ENCODE measurements around the gene SLC20A1.

DNA sequence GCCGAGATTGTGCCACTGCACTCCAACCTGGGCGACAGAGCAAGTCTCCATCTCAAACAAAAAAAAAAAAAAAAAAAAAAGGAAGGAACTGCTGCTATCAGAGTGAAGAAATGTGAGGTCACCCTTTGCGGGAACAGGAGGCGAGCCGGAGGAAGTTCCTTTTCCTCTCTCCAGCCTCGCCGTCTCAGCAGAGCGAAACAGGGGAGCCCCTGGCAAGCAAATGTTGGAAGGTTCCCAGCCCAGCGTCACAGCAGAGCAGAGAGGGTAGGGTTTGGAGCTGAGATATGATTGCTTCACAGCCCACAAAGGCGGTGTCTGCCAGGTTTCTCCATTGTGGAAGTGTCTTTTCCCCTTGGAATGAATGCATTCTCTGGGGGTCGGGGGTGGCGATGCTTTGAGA is 28.5 kb downstream of the SLC20A1 start:
- TF ChIP-seq ZNF565 (CRISPR knock-in tag; conservative IDR thresholded peaks at IDR 0.05; ENCODE audit: low read depth): no peak
- no peak for TF ChIP-seq ZNF8 (CRISPR knock-in tag; IDR thresholded peaks at IDR 0.05)
- TF ChIP-seq ZFP30 (CRISPR knock-in tag; IDR thresholded peaks at IDR 0.05): no peak
- TF ChIP-seq ZFP3 (CRISPR knock-in tag; IDR thresholded peaks at IDR 0.05): no peak
- TF ChIP-seq, protein P1, sequence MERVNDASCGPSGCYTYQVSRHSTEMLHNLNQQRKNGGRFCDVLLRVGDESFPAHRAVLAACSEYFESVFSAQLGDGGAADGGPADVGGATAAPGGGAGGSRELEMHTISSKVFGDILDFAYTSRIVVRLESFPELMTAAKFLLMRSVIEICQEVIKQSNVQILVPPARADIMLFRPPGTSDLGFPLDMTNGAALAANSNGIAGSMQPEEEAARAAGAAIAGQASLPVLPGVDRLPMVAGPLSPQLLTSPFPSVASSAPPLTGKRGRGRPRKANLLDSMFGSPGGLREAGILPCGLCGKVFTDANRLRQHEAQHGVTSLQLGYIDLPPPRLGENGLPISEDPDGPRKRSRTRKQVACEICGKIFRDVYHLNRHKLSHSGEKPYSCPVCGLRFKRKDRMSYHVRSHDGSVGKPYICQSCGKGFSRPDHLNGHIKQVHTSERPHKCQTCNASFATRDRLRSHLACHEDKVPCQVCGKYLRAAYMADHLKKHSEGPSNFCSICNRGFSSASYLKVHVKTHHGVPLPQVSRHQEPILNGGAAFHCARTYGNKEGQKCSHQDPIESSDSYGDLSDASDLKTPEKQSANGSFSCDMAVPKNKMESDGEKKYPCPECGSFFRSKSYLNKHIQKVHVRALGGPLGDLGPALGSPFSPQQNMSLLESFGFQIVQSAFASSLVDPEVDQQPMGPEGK (CRISPR knock-in tag; IDR thresholded peaks at IDR 0.05; ENCODE audit: borderline replicate concordance): no peak
- no peak for TF ChIP-seq SNAI2 (CRISPR knock-in tag; IDR thresholded peaks at IDR 0.05)
- TF ChIP-seq RARB (CRISPR knock-in tag; IDR thresholded peaks at IDR 0.05): no peak
- TF ChIP-seq OSR1 (CRISPR knock-in tag; IDR thresholded peaks at IDR 0.05): no peak
- TF ChIP-seq BACH2 (CRISPR knock-in tag; IDR thresholded peaks at IDR 0.05; ENCODE audit: borderline replicate concordance): no peak
